ENCODE results near the gene UNK.

GRCh38 chr17:75799402-75799801, 14.8 kb downstream of the UNK start:
- TF ChIP-seq CTCF (IDR thresholded peaks at IDR 0.05) (no peak), POLR2A (IDR thresholded peaks at IDR 0.05) (no peak)
